Right cardiac atrium (tissue), 5 donors: ENCODE data around the gene NPPB. TPM values are rescaled to one million over a fixed set of nuclear protein-coding genes. Genes with fewer than 3 reads are reported as not detected.

Experiments
- ATAC-seq, 2 donors: fragments of 200-7000 bp; cut with Tn5 transposase; one replicate each; pipeline versions ENCODE4 v1.8.0 to v1.9.1; 2020; ENCODE audit warnings: moderate library complexity in 2 of 2, mild to moderate bottlenecking in 1 of 2
- DNase-seq, 3 donors: peaks; one replicate each; pipeline ENCODE4 v3.0.0-alpha.2; 2020
- H3K27ac ChIP-seq: one replicate; pipeline ENCODE4 v1.5.1; 2013; ENCODE audit warnings: mild to moderate bottlenecking, low read length, control low read depth, moderate library complexity
- H3K27me3 ChIP-seq: one replicate; pipeline ENCODE4 v1.6.1; 2013; ENCODE audit not compliant: control insufficient read depth, insufficient read depth
- H3K4me1 ChIP-seq: one replicate; pipeline ENCODE4 v1.6.1; 2013; ENCODE audit warnings: low read length; ENCODE audit not compliant: control insufficient read depth, insufficient read depth
- H3K4me3 ChIP-seq: one replicate; pipeline ENCODE4 v1.5.1; 2013; ENCODE audit warnings: low read length, control low read depth
- H3K9me3 ChIP-seq: one replicate; pipeline ENCODE4 v1.6.1; 2013; ENCODE audit warnings: low read length; ENCODE audit not compliant: control insufficient read depth
- WGBS: extraction: QIAGEN DNeasy Blood & Tissue Kit; methylation state at CpG from one replicate; pipeline ENCODE4 v1.1.7; 2013; 5-methylcytosine and 5-hydroxymethylcytosine counted together
- intact Hi-C, 4 donors: fragments of 100-400 bp; cut with DNase I; formaldehyde crosslinking; loops; one replicate each; pipeline versions ENCODE4 v1.11.0 to v1.14.0; 2022 to 2023
- polyA plus RNA-seq: library from polyadenylated mRNA; stranded (reverse); fragments of 200-250 nt; gene quantifications from one replicate; pipeline ENCODE4 v1.2.3, GENCODE V29; 2013
- total RNA-seq, 4 donors: library from RNA; stranded (reverse); fragmentation: NEBNext Ultra II Directional; extraction: Animal tissue kit (Norgen Biotek cat#: 25700); gene quantifications; one replicate each; pipeline ENCODE4 v1.2.1, GENCODE V29; 2021
- donor health status: healthy with polysubstance abuse.
- donor health status: DM: no; HTN: yes; CAD: no.
- donor health status: DM: no; HTN: no; CAD: no.
- donor health status: DM: no; HTN: yes; CAD: no; lungs with severe emphysema.
- donor health status: DM: yes; HTN: yes; CAD: no.

The NPPB gene
- total and polyA plus RNA-seq, 5 donors: 37.1 to 2,245 (median 248) TPM

- intact Hi-C loops: no loop called here
Observed at GRCh38 chr1:11873395-11874257, 14.9 kb upstream of the NPPB start.

DNA sequence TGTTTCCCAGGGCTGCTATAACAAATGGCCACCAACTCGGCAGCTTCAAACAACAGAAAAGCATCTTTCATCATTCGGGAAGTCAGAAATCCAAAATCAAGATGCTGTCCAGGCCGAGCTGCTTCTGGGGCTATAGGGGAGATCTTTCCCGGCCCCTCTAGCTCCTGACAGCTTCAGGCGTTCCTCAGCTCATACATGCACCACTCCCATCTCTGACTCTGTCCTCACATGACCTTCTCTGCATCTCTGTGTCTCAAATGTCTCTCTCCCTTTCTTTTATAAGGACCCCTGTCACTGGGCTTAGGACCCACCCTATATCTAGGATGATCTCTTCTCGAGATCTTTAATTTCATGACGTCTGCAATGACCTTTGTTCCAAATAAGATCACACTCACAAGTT, 13.8 kb upstream of the NPPB start:
- 63% methylated on average over 7 of the region's 7 CpGs for WGBS
- H3K4me1 ChIP-seq: peaks cover 5% of the 10 kb centered on the region
- H3K9me3 ChIP-seq: no peaks in the 10 kb centered on the region
- no peaks in the 10 kb centered on the region for H3K27me3 ChIP-seq
- no peak for DNase-seq
- no peak for ATAC-seq
- intact Hi-C loops: no loop called here
- H3K4me3 ChIP-seq: no peak overlapping the region
- no peak overlapping the region for H3K27ac ChIP-seq

More at GRCh38 chr1:11873395-11874257, 14.9 kb upstream of the NPPB start:
- DNase-seq (no peak), ATAC-seq (no peak)
- Histone ChIP-seq H3K4me3 (no peak overlapping the region), H3K9me3 (no peaks in the 10 kb centered on the region), H3K4me1 (peaks cover 5% of the 10 kb centered on the region), H3K27ac (peak overlapping the region; percentile 83), H3K27me3 (no peaks in the 10 kb centered on the region)
- 48% methylated on average over 14 of the region's 14 CpGs for WGBS

DNA sequence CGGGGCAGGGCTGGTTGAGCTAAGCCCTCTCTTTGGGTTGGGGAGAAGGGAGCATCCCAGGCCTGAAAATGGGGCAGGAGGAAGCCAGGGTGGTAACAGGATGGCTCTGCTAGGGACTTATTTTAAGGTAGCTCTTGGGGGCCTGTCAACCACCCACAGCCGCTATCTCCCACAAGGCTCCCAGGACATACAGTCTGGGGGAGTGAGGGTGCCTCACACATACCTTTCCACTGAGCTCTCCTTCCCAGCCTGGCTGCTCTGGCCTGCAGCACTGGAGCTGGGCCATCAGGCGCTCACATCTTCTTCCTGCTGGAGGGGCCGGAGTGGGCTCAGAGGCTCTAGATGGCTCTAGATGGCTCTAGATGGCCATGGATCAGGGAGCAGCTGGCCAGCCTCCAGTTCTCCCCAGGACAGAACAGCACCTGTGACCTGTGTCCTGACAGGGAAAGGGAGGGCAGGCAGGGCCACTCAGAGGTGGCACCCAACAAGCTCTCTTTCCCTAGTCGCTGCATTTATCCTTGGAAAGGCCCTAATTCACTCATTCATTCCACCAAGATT, 11.0 kb upstream of the NPPB start:
- Histone ChIP-seq H3K27ac (no peak overlapping the region), H3K27me3 (no peaks in the 10 kb centered on the region), H3K9me3 (no peaks in the 10 kb centered on the region), H3K4me3 (no peak overlapping the region), H3K4me1 (peaks cover 1% of the 10 kb centered on the region)
- WGBS: 81% methylated on average over 5 of the region's 5 CpGs
- intact Hi-C loops: no loop called here
- ATAC-seq (no peak), DNase-seq (no peak)

DNA sequence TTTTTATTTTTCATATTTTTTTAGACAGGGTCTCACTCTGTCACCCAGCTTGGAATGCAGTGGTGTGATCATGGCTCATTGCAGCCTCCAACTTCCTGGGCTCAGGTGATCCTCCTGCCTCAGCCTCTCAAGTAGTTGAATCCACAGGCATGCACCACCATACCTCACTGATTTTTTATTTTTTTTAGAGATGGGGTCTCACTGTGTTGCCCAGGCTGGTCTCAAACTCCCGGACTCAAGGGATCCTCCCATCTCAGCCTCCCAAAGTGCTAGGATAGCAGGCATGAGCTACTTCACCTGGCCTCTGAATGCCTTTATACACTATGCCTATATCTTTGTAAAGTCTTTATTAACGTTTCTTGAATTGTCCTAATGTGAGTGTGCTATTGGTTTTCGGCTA, 10.4 kb upstream of the NPPB start:
- 84% methylated on average over 3 of the region's 3 CpGs for WGBS
- no peak overlapping the region for H3K27ac ChIP-seq
- ATAC-seq (no peak), DNase-seq (no peak)
- H3K9me3 ChIP-seq: no peaks in the 10 kb centered on the region
- intact Hi-C loops: no loop called here
- H3K27me3 ChIP-seq: no peaks in the 10 kb centered on the region
- no peak overlapping the region for H3K4me3 ChIP-seq
- no peaks in the 10 kb centered on the region for H3K4me1 ChIP-seq

- no peak for ATAC-seq
- H3K27me3 ChIP-seq: no peaks in the 10 kb centered on the region
Observed at GRCh38 chr1:11868331-11868980, 9.7 kb upstream of the NPPB start.

GRCh38 chr1:11862890-11863289, 4.1 kb upstream of the NPPB start:
- H3K27me3 ChIP-seq: no peaks in the 10 kb centered on the region
- DNase-seq (no peak), ATAC-seq (no peak)
- H3K4me1 ChIP-seq: no peaks in the 10 kb centered on the region
- H3K27ac ChIP-seq: no peak overlapping the region
- 39% methylated on average over 6 of the region's 6 CpGs for WGBS
- H3K4me3 ChIP-seq: no peak overlapping the region
- intact Hi-C loops: no loop called here
- H3K9me3 ChIP-seq: no peaks in the 10 kb centered on the region

More at GRCh38 chr1:11868331-11868980, 9.7 kb upstream of the NPPB start:
- Histone ChIP-seq H3K27ac (no peak overlapping the region), H3K4me3 (no peak overlapping the region), H3K4me1 (no peaks in the 10 kb centered on the region), H3K9me3 (no peaks in the 10 kb centered on the region)
- DNase-seq: no peak
- WGBS: 83% methylated on average over 13 of the region's 13 CpGs
- intact Hi-C loops: no loop called here

GRCh38 chr1:11860587-11860986, 1.8 kb upstream of the NPPB start:
- Histone ChIP-seq H3K4me3 (no peak overlapping the region), H3K9me3 (no peaks in the 10 kb centered on the region), H3K27ac (no peak overlapping the region), H3K4me1 (no peaks in the 10 kb centered on the region), H3K27me3 (no peaks in the 10 kb centered on the region)
- 38% methylated on average over 1 of the region's 1 CpG for WGBS
- intact Hi-C loops: no loop called here
- ATAC-seq (no peak), DNase-seq (no peak)

DNA sequence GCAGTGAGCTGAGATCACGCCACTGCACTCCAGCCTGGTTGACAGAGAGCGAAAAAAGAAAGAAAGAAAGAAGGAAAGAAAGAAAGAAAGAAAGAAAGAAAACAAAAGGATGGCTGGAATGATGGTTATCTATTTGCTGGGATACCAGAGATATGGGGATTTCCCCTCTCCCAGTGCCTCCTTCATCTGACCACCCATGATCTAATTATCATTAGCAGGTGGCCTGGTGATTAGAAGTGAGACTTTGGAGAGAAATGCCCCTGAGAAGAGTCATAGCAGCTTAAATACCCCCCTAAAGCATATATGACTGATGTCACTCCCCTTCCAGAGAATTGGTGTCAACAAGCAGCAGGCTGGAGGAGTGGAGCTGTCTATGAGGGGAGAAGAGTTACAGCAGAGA, 1.3 kb upstream of the NPPB start:
- H3K4me3 ChIP-seq: no peak overlapping the region
- WGBS: 68% methylated on average over 2 of the region's 2 CpGs
- no peaks in the 10 kb centered on the region for H3K27me3 ChIP-seq
- no peaks in the 10 kb centered on the region for H3K9me3 ChIP-seq
- no peak overlapping the region for H3K27ac ChIP-seq
- DNase-seq (no peak), ATAC-seq (no peak)
- intact Hi-C loops: no loop called here
- no peaks in the 10 kb centered on the region for H3K4me1 ChIP-seq

- no peaks in the 10 kb centered on the region for H3K9me3 ChIP-seq
- intact Hi-C loops: no loop called here
- ATAC-seq (peak; percentile 68 to 78), DNase-seq (peak; percentile 76 to 90 (median 89))
- WGBS: 3% methylated on average over 53 of the region's 53 CpGs
- no peak overlapping the region for H3K4me3 ChIP-seq
- H3K27me3 ChIP-seq: no peaks in the 10 kb centered on the region
- no peaks in the 10 kb centered on the region for H3K4me1 ChIP-seq
- no peak overlapping the region for H3K27ac ChIP-seq
Observed at GRCh38 chr1:11858968-11859871, 475 bp upstream of the NPPB start.

- DNase-seq (no peak), ATAC-seq (peak; percentile 8 to 15)
- WGBS: 80% methylated on average over 14 of the region's 14 CpGs
- no peaks in the 10 kb centered on the region for H3K9me3 ChIP-seq
- H3K4me3 ChIP-seq: peak overlapping the region; percentile 20
- H3K27me3 ChIP-seq: no peaks in the 10 kb centered on the region
- intact Hi-C loops: no loop called here
- peak overlapping the region; percentile 20 for H3K27ac ChIP-seq
- H3K4me1 ChIP-seq: no peaks in the 10 kb centered on the region
Observed at GRCh38 chr1:11858158-11858557, 587 bp downstream of the NPPB start.
